ENCODE data around the gene POLR3C.

Gene POLR3C

DNA sequence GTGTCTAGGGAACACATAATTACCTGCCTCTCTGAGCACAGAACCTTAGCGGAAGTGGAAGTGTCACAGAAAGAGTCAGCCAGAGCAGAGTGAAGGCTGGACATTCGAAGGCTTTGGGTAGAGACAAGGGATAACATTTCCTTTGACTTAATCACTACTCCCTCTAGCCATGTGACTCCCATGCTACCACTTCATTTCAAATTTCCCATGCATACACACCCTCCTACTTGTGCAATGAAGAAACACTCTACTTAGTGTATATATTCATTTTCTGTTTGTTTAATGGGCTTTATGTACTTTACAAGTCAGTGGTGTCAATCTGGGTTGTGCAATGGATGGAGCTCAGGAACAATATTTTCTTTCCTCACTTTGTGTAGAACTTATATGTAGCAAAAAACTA is 54.7 kb downstream of the POLR3C start:
- peaks cover 18% of the 10 kb centered on the region for H3K27me3 ChIP-seq (ENCODE audit: insufficient read depth, low read length)
- H3K4me3 ChIP-seq (ENCODE audit: low read length), result no peak overlapping the region
- no peak overlapping the region for H3K27ac ChIP-seq (ENCODE audit: low read length)
- H3K36me3 ChIP-seq (ENCODE audit: insufficient read depth, low read depth, low read length), result no peaks in the 10 kb centered on the region
- H3K9ac ChIP-seq (ENCODE audit: low read depth, low read length), result no peak overlapping the region
- H3K4me1 ChIP-seq (ENCODE audit: insufficient read depth, low read length), result peaks cover 8% of the 10 kb centered on the region; the same call in 1 of the 2 replicates
- no peaks in the 10 kb centered on the region for H3K9me3 ChIP-seq (ENCODE audit: insufficient read depth, low read depth, low read length)

DNA sequence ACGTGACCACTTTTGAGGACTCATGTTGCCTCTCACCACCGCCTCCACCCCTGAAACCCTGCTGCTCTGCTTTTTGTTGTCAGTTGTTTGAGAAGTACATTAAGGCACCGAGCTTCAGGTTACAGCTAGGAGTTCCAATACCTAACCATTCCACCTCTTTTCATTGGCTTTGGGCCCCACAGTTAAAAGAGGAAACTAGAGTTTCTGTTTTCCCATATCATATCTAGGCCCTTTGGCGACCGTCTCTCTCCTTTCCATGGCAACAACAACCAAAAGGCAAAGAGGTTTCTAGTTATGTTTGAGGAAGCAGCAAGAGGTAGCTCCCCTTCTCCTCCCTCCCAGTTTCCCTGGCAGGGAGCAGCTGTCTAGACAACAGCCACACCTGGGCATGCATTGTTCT is 55.8 kb downstream of the POLR3C start:
- Histone ChIP-seq H3K27ac (ENCODE audit: low read length) (no peak overlapping the region), H3K4me1 (ENCODE audit: insufficient read depth, low read length) (peaks cover 8% of the 10 kb centered on the region; the same call in 1 of the 2 replicates), H3K9ac (ENCODE audit: low read depth, low read length) (no peak overlapping the region)

DNA sequence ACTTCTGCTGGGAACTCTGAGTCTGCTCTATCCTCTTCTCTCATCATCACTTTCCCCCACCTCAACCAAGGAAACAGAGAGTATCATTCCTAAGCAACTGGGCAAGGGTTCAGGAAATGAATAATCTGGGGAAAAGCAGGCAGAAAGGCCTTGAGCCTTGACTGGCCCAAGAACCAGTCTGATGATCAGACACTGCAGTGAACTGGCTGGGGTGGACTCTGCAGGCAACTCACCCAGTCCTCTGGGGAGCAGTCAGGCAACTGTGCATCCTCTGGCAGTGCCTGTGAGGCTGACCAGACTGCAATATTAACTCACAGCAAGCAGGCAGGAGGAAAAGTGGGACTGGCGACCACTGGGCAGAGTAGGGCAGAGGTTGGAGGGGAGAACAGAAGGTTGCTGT is 60.7 kb downstream of the POLR3C start:
- peaks cover 27% of the 10 kb centered on the region for H3K27me3 ChIP-seq (ENCODE audit: insufficient read depth, low read length)
- no peak overlapping the region for H3K4me3 ChIP-seq (ENCODE audit: low read length)
- H3K27ac ChIP-seq (ENCODE audit: low read length), result no peak overlapping the region
- H3K9ac ChIP-seq (ENCODE audit: low read depth, low read length), result no peak overlapping the region
- H3K36me3 ChIP-seq (ENCODE audit: insufficient read depth, low read depth, low read length), result no peaks in the 10 kb centered on the region
- H3K4me1 ChIP-seq (ENCODE audit: insufficient read depth, low read length), result peaks cover 6% of the 10 kb centered on the region; the same call in 1 of the 2 replicates
- no peaks in the 10 kb centered on the region for H3K9me3 ChIP-seq (ENCODE audit: insufficient read depth, low read depth, low read length)

More for the DNA sequence above, 55.8 kb downstream of the POLR3C start:
- H3K27me3 ChIP-seq (ENCODE audit: insufficient read depth, low read length), result peaks cover 18% of the 10 kb centered on the region
- no peaks in the 10 kb centered on the region for H3K9me3 ChIP-seq (ENCODE audit: insufficient read depth, low read depth, low read length)
- H3K36me3 ChIP-seq (ENCODE audit: insufficient read depth, low read depth, low read length), result no peaks in the 10 kb centered on the region
- peak overlapping the region; percentile 32; the same call in 1 of the 2 replicates for H3K4me3 ChIP-seq (ENCODE audit: low read length)

DNA sequence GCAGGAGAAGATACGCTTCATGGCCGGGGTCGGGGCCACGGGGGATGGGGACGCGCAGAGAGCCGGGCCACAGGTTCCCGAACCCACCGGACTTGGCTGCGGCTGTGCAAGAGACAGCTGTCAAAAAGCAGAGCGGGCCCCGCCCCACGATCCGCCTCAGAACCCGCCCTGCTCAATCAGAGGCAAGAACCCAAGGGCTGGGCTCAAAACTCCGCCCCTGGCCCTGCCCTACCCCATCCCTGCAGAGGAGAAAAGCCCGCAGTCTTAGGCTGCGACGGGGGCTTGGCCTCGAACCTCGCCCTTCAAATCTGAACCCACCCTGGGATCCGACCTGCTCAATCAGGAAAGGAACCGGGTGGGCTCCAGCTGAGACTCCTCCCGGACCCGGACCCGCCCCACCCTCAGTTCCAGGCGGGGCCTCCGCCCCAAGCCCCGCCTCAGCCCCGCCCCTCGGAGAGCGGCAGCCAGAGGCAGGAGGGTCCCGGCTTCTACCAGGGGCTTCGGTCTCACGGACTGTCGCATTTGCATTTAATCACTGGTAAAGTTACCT is 61.8 kb downstream of the POLR3C start, which contains the start of gene ANKRD35:
Gene ANKRD35 (minus strand): TSS at position 129 of the 550 bp plus-strand sequence. CDS start 108 bp downstream, at position 21.
- Histone ChIP-seq H3K9ac (ENCODE audit: low read depth, low read length) (no peak within 1 kb of the TSS; the same call in 1 of the 2 replicates), H3K27me3 (ENCODE audit: insufficient read depth, low read length) (peaks cover 27% of the 10 kb centered on the region), H3K36me3 (ENCODE audit: insufficient read depth, low read depth, low read length) (no peaks in the 10 kb centered on the region), H3K4me3 (ENCODE audit: low read length) (peak within 1 kb of the TSS; percentile 83), H3K4me1 (ENCODE audit: insufficient read depth, low read length) (peaks cover 2% of the 10 kb centered on the region; the same call in 1 of the 2 replicates), H3K27ac (ENCODE audit: low read length) (no peak within 1 kb of the TSS), H3K9me3 (ENCODE audit: insufficient read depth, low read depth, low read length) (no peaks in the 10 kb centered on the region)

DNA sequence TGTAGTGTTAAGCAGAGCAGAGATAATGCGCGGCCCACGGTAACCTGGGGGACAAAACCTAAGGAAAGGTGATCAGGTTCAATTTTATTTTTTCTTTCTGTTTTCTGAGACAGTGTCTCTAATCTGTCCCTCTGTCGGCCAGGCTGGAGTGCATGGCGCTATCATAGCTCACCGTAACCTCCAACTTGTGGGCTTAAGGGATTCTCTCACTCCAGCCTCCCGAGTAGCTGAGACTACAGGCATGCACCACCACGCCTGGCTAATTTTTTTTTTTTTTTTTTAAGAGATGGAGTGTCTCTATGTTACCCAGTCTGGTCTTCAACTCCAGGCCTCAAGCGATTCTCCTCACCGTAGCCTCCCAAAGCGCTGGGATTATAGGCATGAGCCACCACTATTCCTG is 62.4 kb downstream of the POLR3C start:
- no peak overlapping the region; the same call in 1 of the 2 replicates for H3K9ac ChIP-seq (ENCODE audit: low read depth, low read length)
- peak overlapping the region; percentile 83 for H3K4me3 ChIP-seq (ENCODE audit: low read length)
- no peak overlapping the region for H3K27ac ChIP-seq (ENCODE audit: low read length)
- no peaks in the 10 kb centered on the region for H3K36me3 ChIP-seq (ENCODE audit: insufficient read depth, low read depth, low read length)
- peaks cover 2% of the 10 kb centered on the region; the same call in 1 of the 2 replicates for H3K4me1 ChIP-seq (ENCODE audit: insufficient read depth, low read length)
- H3K27me3 ChIP-seq (ENCODE audit: insufficient read depth, low read length), result peaks cover 27% of the 10 kb centered on the region
- no peaks in the 10 kb centered on the region for H3K9me3 ChIP-seq (ENCODE audit: insufficient read depth, low read depth, low read length)

DNA sequence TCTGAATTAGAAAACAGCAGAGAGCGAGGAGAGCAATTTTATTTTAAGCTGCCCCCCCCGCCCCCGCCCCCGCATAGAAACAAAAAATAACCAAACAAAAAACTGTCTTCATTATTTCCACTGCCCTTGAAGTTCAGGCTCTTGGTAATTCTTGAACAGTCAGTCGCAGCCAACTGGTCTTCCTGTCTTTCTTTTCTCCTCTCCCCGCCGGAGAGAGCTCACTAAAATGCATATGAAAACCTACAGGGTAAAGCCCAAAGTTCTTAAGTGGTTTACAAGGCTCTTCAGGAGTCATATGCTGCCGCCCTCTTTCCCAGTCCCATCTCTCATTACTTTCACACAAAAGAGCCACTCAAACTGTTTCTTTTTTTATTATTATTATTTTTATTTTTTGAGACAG is 62.8 kb downstream of the POLR3C start:
- H3K4me1 ChIP-seq (ENCODE audit: insufficient read depth, low read length), result peaks cover 2% of the 10 kb centered on the region; the same call in 1 of the 2 replicates
- H3K9ac ChIP-seq (ENCODE audit: low read depth, low read length), result no peak overlapping the region
- no peak overlapping the region for H3K27ac ChIP-seq (ENCODE audit: low read length)
- peak overlapping the region; percentile 83; the same call in 1 of the 2 replicates for H3K4me3 ChIP-seq (ENCODE audit: low read length)
- peaks cover 27% of the 10 kb centered on the region for H3K27me3 ChIP-seq (ENCODE audit: insufficient read depth, low read length)
- H3K9me3 ChIP-seq (ENCODE audit: insufficient read depth, low read depth, low read length), result no peaks in the 10 kb centered on the region
- H3K36me3 ChIP-seq (ENCODE audit: insufficient read depth, low read depth, low read length), result no peaks in the 10 kb centered on the region

DNA sequence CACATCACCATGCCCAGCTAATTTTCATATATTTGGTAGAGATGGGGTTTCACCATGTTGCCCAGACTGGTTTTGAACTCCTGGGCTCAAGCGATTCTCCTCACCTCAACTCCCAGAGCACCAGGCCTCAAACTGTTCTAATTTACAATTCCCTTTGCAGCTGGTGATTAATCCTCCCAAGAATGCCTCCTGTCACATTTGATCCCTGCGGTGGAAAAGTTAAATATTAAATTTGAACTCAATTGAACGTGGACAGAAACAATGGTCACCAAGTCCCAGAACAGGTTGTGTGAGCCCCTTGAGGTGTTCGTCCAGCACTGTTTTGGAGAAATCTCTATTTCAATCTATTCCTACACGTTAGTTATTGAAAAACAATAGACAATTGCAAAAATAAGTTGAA is 63.6 kb downstream of the POLR3C start:
- no peaks in the 10 kb centered on the region for H3K36me3 ChIP-seq (ENCODE audit: insufficient read depth, low read depth, low read length)
- H3K9me3 ChIP-seq (ENCODE audit: insufficient read depth, low read depth, low read length), result no peaks in the 10 kb centered on the region
- H3K27ac ChIP-seq (ENCODE audit: low read length), result no peak overlapping the region
- H3K9ac ChIP-seq (ENCODE audit: low read depth, low read length), result no peak overlapping the region
- H3K27me3 ChIP-seq (ENCODE audit: insufficient read depth, low read length), result peaks cover 27% of the 10 kb centered on the region
- H3K4me1 ChIP-seq (ENCODE audit: insufficient read depth, low read length), result peaks cover 7% of the 10 kb centered on the region; the same call in 1 of the 2 replicates
- no peak overlapping the region for H3K4me3 ChIP-seq (ENCODE audit: low read length)

DNA sequence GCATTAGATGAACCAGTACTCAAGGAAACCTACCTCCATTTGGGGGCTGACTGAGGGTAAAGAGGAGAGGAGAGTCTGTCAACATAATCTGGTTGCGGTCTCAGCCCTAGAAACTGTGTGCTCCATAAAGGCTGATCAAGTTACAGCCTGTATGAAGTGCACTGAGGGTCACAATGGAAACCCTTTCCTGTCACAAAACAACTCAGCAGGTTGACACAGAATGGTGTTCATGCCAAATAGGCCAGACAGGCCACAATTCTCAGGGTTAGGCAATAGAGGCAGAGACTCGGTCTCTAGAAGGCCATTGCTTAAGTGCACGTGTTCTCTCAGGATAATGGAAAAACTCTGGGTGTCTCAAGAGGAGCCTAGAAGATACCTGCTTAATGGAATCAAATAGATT is 65.7 kb downstream of the POLR3C start:
- Histone ChIP-seq H3K4me3 (ENCODE audit: low read length) (no peak overlapping the region), H3K9ac (ENCODE audit: low read depth, low read length) (no peak overlapping the region), H3K27ac (ENCODE audit: low read length) (no peak overlapping the region), H3K4me1 (ENCODE audit: insufficient read depth, low read length) (peaks cover 7% of the 10 kb centered on the region; the same call in 1 of the 2 replicates), H3K36me3 (ENCODE audit: insufficient read depth, low read depth, low read length) (no peaks in the 10 kb centered on the region), H3K9me3 (ENCODE audit: insufficient read depth, low read depth, low read length) (no peaks in the 10 kb centered on the region), H3K27me3 (ENCODE audit: insufficient read depth, low read length) (peaks cover 10% of the 10 kb centered on the region)

DNA sequence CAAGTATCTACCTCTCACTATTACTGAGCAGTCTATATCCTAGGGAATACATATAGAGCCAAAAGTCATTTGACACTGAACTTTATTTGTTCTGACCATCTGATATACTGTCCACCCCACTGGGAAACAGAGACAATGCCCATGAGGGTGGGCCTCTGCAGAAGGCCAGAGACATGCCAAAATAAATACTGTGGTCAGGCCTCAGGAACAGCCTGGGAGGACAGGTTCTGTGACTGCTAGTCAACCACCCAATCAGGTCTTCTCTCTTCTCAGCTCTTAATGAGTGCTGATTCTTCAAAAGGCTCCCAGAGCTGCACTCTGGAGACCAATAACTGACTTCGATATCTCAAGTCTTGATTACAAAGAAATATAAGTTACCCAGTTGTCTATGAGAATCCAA is 67.1 kb downstream of the POLR3C start:
- no peaks in the 10 kb centered on the region for H3K9me3 ChIP-seq (ENCODE audit: insufficient read depth, low read depth, low read length)
- peaks cover 7% of the 10 kb centered on the region; the same call in 1 of the 2 replicates for H3K4me1 ChIP-seq (ENCODE audit: insufficient read depth, low read length)
- H3K36me3 ChIP-seq (ENCODE audit: insufficient read depth, low read depth, low read length), result no peaks in the 10 kb centered on the region
- H3K9ac ChIP-seq (ENCODE audit: low read depth, low read length), result no peak overlapping the region
- 0 out of 2 replicates have a peak, but pooled peaks cover 4% of the 10 kb centered on the region for H3K27me3 ChIP-seq (ENCODE audit: insufficient read depth, low read length)
- no peak overlapping the region for H3K4me3 ChIP-seq (ENCODE audit: low read length)
- no peak overlapping the region for H3K27ac ChIP-seq (ENCODE audit: low read length)

DNA sequence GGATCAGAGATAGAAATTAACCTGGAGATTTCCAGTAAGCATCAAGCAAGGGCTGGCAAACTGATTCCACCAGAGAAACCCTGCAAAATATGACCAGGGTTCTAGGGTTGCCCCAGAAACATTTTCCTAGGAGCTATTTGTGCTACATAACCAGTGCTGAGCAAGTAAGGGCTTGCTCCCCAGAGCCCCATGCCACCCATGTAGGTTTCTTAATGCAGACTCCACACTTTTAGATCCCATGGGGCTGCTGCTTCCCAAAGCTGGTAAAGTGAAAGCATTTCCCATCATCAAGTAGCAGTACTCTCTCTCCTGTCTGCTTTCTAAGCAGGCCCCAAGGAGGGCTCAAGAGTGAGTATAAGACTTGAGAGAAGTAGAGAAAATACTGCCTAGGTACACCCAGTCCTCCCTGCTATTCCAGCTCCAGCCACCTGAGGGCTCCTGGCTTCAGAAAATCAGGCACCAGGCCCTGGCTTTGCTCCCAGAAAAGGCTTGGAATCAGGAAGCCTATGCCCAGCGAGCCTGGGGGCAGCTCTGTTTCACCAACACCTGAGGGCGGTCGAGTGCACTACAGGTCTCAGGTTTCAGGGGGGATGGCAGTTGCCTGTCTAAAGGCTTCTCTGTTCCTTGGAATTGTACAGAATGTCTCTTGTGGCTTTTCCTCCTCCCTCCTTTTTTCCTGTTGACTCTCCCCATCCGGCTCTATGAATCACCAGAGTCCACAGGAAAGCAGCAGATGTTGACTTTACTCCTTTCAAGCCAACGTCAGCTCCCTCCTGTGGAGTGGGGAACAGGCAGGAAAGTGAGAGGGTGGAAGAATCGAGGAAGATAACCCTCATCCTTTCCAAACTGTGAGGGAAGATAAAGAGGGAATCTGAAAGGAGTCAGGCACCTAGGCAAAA is 67.8 kb downstream of the POLR3C start:
- peak overlapping the region; percentile 60 for H3K4me3 ChIP-seq (ENCODE audit: low read length)
- H3K27ac ChIP-seq (ENCODE audit: low read length), result no peak overlapping the region
- peaks cover 4% of the 10 kb centered on the region; the same call in 1 of the 2 replicates for H3K4me1 ChIP-seq (ENCODE audit: insufficient read depth, low read length)
- no peaks in the 10 kb centered on the region for H3K9me3 ChIP-seq (ENCODE audit: insufficient read depth, low read depth, low read length)
- 0 out of 2 replicates have a peak, but pooled peaks cover 4% of the 10 kb centered on the region for H3K27me3 ChIP-seq (ENCODE audit: insufficient read depth, low read length)
- peak overlapping the region; percentile 69; the same call in 1 of the 2 replicates for H3K9ac ChIP-seq (ENCODE audit: low read depth, low read length)
- no peaks in the 10 kb centered on the region for H3K36me3 ChIP-seq (ENCODE audit: insufficient read depth, low read depth, low read length)

DNA sequence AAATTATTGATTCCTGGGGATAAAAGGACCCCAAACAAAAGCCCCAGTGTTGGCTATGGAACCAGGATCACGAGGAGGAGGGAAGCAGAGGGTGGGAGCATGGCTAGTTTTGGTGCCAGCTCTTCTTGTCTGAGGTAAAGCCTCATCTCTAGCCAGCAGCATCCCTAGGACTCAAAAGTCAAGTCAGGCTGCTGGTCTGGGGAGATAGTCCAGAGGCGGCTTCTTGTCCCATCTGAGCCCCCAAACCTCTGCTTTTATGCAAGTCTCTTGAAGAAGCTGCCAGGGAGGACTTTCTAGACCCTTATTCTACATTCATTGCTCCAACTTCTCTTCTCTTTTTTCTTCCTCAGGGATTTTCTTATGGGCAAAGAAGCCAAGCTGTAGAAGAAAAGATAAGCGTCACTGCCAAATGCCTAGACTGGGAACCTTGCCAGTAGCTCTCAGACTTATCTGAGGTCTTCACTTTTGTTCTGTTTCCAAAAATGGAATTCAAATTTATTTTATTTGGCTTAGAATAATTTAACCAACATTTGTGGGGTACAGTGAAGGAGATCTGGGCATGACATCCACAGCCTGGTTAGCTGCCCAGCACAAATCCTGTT is 68.6 kb downstream of the POLR3C start:
- Histone ChIP-seq H3K4me3 (ENCODE audit: low read length) (peak overlapping the region; percentile 60), H3K9ac (ENCODE audit: low read depth, low read length) (peak overlapping the region; percentile 69; the same call in 1 of the 2 replicates), H3K4me1 (ENCODE audit: insufficient read depth, low read length) (peaks cover 4% of the 10 kb centered on the region; the same call in 1 of the 2 replicates), H3K27ac (ENCODE audit: low read length) (no peak overlapping the region), H3K36me3 (ENCODE audit: insufficient read depth, low read depth, low read length) (no peaks in the 10 kb centered on the region), H3K27me3 (ENCODE audit: insufficient read depth, low read length) (0 out of 2 replicates have a peak, but pooled peaks cover 4% of the 10 kb centered on the region), H3K9me3 (ENCODE audit: insufficient read depth, low read depth, low read length) (no peaks in the 10 kb centered on the region)
